ENCODE results near the gene EGFR. TPM values are rescaled to one million over a fixed set of nuclear protein-coding genes. Genes with fewer than 3 reads are reported as not detected.
A peak's percentile ranks its signal among the peaks of the same experiment; 100 is the strongest.

Gene EGFR
- total RNA-seq, 1 donor from 2014 or later, result 5.0 TPM

DNA sequence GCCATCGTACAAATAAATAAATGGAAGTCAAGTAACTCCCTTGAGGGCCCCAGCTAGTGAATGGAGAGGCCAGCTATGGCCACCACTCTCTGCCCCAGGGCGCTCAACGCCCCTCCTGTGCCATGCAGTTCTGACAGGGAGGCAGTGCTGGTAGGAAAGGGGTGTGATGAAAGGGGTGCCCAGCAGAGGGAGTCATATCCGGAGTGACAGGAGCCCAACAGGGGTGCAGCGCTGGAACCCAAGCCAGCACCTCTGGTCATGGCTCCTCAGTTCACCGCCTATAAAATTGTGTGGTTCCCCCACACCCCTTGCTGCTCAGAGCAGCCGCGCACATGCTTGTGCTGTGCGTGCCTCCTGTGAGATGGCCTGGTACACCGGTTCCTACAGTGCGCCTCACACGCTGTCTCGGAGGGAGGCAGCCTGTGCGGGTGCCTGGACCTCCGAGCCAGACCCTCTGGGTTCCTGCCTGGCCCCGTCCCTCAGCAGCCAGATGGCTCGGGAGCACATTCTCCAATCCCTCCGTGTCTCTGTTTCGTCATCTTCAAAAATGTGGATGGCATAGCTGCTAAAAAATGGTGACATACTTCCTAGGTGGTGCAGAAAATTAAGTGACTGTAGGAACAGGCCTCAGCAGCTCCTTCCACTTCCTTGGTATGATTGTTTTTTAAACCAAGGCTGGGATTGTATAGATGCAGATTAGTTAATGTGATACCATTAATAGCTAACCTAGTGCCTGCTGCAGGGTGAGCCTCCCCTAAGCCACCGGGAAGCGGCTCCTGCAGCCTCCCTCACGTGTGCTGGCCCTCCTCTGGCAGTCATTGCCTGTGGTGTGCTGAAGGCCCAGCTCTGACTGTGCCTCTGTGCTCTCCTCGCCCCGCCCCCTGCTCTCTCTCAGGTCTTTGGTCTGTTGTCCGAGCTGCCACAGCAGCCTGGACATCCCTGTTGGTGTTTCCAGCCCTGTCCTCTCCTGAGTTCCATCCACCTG is 125.8 kb downstream of the EGFR start:
- no peak overlapping the region for H3K4me3 Mint-ChIP-seq (ENCODE audit: unreplicated experiment)
- peaks cover 5% of the 10 kb centered on the region for H3K36me3 Mint-ChIP-seq (ENCODE audit: low read depth, unreplicated experiment)
- H3K4me1 Mint-ChIP-seq (ENCODE audit: unreplicated experiment), result no peaks in the 10 kb centered on the region
- peaks cover 3% of the 10 kb centered on the region for H3K27me3 Mint-ChIP-seq (ENCODE audit: unreplicated experiment)
- H3K27ac Mint-ChIP-seq (ENCODE audit: unreplicated experiment), result no peak overlapping the region
- TF ChIP-seq CTCF (IDR thresholded peaks at IDR 0.05; ENCODE audit: unreplicated experiment), result peak; percentile 53
- no peaks in the 10 kb centered on the region for H3K9me3 Mint-ChIP-seq (ENCODE audit: unreplicated experiment)
- no peak for DNase-seq (ENCODE audit: low spot score)

DNA sequence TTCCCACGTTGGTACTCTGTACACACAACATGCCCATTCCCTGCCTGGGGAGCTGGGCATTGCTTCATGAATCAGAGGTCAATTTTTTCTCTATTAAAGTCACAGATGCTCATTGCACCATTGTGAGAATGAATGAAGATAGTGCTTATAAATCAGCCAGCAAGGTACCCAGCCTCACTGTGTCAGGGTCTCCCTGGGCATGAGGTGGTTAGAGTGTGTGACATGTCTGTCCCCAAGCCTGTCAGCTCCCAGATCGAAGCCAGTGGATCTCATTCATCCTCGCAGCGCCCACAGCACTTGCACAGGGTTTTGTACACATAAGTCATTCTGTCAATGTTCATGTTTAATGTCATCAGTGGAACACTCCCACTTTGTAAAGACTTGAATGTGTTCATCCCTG is 126.8 kb downstream of the EGFR start:
- H3K4me1 Mint-ChIP-seq (ENCODE audit: unreplicated experiment), result no peaks in the 10 kb centered on the region
- H3K9me3 Mint-ChIP-seq (ENCODE audit: unreplicated experiment), result no peaks in the 10 kb centered on the region
- peaks cover 5% of the 10 kb centered on the region for H3K36me3 Mint-ChIP-seq (ENCODE audit: low read depth, unreplicated experiment)
- H3K27me3 Mint-ChIP-seq (ENCODE audit: unreplicated experiment), result peaks cover 3% of the 10 kb centered on the region
- no peak overlapping the region for H3K4me3 Mint-ChIP-seq (ENCODE audit: unreplicated experiment)
- no peak for TF ChIP-seq CTCF (IDR thresholded peaks at IDR 0.05; ENCODE audit: unreplicated experiment)
- no peak overlapping the region for H3K27ac Mint-ChIP-seq (ENCODE audit: unreplicated experiment)
- no peak for DNase-seq (ENCODE audit: low spot score)

- DNase-seq (ENCODE audit: low spot score), result no peak
- Mint-ChIP-seq H3K9me3 (ENCODE audit: unreplicated experiment) (no peaks in the 10 kb centered on the region), H3K4me1 (ENCODE audit: unreplicated experiment) (no peaks in the 10 kb centered on the region), H3K27ac (ENCODE audit: unreplicated experiment) (no peak overlapping the region), H3K36me3 (ENCODE audit: low read depth, unreplicated experiment) (peaks cover 5% of the 10 kb centered on the region), H3K4me3 (ENCODE audit: unreplicated experiment) (no peak overlapping the region), H3K27me3 (ENCODE audit: unreplicated experiment) (peaks cover 8% of the 10 kb centered on the region)
- TF ChIP-seq CTCF (IDR thresholded peaks at IDR 0.05; ENCODE audit: unreplicated experiment), result no peak
Observed at GRCh38 chr7:55147101-55147500, 128.3 kb downstream of the EGFR start.

GRCh38 chr7:55147736-55148135 is 128.9 kb downstream of the EGFR start:
- Mint-ChIP-seq H3K4me1 (ENCODE audit: unreplicated experiment) (peaks cover 5% of the 10 kb centered on the region), H3K4me3 (ENCODE audit: unreplicated experiment) (no peak overlapping the region), H3K36me3 (ENCODE audit: low read depth, unreplicated experiment) (peaks cover 5% of the 10 kb centered on the region), H3K27me3 (ENCODE audit: unreplicated experiment) (peaks cover 11% of the 10 kb centered on the region), H3K27ac (ENCODE audit: unreplicated experiment) (no peak overlapping the region), H3K9me3 (ENCODE audit: unreplicated experiment) (no peaks in the 10 kb centered on the region)
- TF ChIP-seq CTCF (IDR thresholded peaks at IDR 0.05; ENCODE audit: unreplicated experiment), result no peak
- no peak for DNase-seq (ENCODE audit: low spot score)

DNA sequence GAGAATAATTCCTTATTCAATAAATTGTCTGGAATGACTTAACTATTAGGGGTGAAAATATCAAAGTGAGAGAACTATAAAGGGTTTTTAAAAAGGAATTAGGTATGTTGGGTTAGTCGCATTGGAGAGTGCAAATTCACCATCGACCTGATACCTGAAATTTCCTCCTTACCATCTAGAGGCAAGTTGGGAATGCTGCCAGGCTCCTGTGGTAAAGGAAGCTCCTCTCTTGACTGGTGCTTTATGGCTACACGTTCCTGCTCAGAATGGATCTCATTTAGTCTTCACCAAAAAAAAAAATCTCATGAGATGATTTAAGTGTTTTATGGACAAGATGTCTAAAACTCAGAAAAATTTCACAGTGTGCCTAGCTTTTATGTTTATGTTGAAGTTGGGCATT is 129.8 kb downstream of the EGFR start:
- Mint-ChIP-seq H3K4me1 (ENCODE audit: unreplicated experiment) (peaks cover 9% of the 10 kb centered on the region), H3K27me3 (ENCODE audit: unreplicated experiment) (peaks cover 11% of the 10 kb centered on the region), H3K36me3 (ENCODE audit: low read depth, unreplicated experiment) (peaks cover 5% of the 10 kb centered on the region), H3K4me3 (ENCODE audit: unreplicated experiment) (no peak overlapping the region), H3K9me3 (ENCODE audit: unreplicated experiment) (no peaks in the 10 kb centered on the region), H3K27ac (ENCODE audit: unreplicated experiment) (no peak overlapping the region)
- no peak for TF ChIP-seq CTCF (IDR thresholded peaks at IDR 0.05; ENCODE audit: unreplicated experiment)
- DNase-seq (ENCODE audit: low spot score), result no peak
